GM18526 (cell line): ENCODE measurements around the gene SLC16A5.

Source experiments
- POLR2A ChIP-seq: IDR thresholded peaks from 3 replicates; pipeline ENCODE4 v1.6.1; 2011; ENCODE audit not compliant: insufficient read length; ENCODE audit errors: extremely low read depth

The SLC16A5 gene

DNA sequence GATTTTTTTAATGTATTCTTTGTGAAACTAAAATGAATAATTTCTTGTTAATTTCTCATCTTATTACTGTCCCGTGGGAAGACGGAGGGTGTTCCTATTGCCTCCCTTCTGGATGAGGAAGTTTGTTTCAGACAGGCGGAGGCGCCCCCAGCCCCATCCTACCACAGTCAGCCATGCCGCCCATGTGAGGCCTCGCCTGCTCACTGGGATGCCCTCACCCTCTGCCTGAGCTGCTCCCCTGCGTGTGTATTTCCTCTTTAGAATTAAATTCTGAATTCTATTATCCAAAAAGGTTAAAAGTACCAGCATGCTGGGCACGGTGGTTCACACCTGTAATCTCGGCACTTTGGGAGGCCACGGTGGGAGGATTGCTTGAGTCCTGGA lies 26.7 kb upstream of the SLC16A5 start:
- no peak for TF ChIP-seq POLR2A

DNA sequence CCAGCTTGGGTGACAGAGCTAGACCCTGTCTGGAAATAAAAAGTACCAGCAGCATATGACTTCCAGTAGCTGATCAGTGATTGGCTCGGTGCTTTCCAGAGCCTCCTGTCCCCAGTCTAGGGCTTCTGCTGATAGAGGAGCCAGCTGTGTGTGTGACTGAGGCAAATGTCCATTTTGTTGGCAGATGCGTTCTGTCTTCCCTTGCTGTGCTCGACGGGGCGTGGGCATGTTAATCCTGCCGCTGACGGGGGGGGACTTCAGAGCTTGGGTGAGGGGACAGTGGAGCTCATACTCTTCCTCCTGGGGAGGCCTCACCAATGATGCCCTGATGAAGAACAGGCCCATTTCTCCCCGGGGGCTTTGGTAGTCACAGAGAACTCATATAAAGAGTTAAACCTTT lies 26.1 kb upstream of the SLC16A5 start:
- TF ChIP-seq POLR2A, result no peak

DNA sequence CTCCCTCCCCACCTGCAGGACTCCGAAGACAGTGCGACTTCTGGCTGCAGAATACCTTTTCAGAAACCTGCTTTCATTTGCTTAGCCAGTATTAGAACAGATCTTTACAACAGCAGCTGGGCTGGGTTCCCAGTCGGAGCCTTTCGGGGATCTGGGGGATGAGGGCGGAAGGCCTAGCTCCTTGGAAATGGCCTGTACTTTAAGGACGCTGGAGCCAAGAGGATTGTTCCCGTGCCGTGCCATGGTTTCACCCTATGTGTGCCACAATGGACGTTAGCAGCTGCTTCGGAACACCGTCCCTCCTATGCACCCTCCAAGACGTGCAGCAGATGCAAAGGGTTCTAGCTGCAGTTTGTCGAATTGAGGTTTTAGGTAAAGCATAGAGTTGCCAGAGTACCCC lies 24.6 kb upstream of the SLC16A5 start:
- no peak for TF ChIP-seq POLR2A

DNA sequence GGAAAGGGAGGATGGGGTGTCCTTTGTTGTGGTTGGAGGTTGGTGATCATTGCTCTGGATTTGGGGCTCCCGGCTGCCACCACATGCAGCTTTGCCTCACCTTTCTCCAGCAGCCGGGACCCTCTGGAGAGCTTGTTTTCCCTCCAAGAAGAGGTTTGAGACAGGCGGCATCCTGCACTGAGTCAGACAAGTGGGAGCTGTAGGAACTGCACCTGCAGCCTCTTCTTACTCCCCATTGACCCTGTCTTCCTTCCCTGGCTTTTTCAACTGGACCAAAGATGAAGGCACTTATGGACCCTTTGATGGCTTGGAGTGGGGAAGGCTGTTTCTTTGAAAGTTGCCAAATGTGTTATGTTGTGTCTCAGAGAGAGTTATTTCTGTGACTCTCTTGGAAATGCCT lies 24.1 kb upstream of the SLC16A5 start:
- no peak for TF ChIP-seq POLR2A

DNA sequence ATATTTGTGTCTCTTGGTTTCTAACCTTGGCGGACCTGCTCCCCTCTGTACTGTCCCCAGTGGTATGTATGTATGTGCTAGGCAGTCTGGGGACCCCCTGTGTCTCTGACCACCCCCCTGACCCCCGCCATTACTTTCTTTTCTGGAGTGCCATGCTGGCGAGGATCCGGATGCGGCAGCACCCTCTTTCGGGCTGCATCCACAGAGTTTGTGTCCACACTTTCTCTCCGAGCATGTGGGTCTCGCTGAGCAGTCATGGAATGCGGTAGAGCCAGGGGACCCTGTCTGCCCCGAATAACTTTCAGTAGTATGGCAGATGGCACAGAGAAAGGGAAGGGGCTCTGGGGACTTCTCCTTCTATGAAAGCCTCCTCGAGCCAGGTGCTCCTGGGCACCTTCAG lies 23.7 kb upstream of the SLC16A5 start:
- TF ChIP-seq POLR2A, result no peak

DNA sequence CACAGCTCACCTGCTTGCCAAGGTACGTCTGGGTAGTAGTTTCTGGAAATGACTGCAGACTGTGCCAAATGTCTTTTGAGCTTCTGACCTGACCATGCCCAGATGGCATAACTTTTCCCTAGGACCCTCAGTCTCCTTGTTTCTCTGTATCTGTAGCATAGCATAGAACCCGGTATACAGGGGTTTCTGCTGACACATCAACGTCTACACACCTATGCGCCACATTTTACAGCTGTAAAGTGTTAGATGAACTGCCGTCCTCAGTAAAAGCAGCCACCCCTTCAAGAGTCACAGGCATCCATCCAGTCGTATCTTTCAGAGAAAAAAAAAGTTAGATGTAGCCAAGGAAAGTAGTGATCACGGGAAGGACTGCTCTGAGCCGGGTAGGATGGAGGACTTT lies 23.3 kb upstream of the SLC16A5 start:
- no peak for TF ChIP-seq POLR2A

DNA sequence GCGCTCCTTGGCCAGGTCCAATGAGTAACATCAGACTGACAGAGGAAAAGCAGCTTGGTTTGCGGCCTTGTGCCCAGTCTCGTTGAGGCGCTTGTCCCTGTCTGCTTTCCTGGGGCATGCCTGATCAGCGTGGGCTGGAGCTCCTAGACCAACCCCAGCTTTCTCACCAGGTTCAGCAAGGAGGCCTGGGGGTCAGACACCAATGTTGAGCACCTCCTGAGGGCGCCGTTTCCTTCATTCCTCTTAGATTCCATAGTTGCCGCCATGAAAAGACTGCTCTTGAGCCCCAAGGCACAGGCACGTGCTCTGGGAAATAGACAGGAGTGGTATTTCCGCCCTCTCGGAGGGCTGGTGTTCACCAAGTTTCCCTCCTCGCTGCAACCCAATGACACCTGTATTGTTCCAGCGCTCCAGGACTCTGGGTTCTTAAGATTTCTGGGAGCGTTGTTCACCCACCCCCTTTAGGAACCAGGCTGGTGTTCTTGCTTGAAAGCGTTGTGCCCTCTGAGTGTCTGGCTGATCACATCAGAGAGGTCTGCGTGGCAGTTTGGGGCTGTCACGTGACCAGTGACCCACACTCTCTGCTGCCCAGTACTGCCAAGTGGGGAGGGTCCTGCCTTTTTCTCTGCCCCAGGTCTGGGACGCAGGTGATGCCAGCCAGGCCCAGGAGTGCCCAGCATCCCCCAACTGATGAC lies 22.7 kb upstream of the SLC16A5 start:
- no peak for TF ChIP-seq POLR2A

DNA sequence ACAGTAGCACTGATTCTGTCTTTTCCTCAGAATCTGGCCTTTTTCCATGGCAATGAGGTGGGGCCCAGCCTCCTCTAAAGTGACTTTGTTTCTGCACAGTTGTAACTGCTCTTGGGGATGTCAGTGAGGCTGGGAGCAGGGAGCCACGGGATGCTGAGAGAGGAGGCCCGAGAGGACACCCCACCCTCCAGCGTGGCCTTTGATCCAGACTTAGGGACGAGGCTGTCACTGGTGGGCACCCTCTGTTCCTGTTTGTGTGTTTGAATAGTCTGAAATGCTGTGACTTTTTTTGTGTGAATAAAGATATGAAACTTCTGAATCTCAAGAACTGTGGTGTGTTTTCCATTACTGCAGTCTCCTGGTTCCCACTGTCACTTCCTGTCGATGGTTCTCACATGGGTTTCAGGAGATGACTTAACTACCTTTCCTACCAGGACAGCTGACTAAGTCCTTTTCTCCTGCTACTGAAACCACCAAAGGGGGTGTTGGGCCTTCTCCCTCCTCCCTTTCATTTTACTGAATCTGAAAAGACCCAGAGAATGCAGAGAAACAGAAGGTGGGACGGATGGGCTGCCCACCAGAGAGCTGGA lies 22.1 kb upstream of the SLC16A5 start:
- no peak for TF ChIP-seq POLR2A

DNA sequence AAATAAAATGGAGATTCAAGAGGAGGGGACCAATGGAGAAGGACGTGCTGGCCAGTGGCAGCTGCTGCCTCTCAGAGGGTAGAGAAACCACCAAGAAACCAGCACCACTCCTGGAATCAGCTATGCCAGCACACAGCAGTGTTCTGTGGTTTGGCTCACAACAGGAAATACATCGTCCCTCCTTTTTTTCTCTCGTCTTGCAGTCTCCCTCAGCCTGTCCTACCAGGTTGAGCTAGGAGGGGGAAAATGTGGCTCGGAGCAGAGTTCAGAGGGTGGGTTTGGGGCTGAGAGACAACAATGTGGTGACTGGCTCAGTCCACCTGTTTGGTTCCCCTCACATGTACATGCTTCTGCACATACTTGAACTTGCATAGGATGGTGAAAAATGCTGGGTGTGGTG lies 19.9 kb upstream of the SLC16A5 start:
- TF ChIP-seq POLR2A, result no peak

DNA sequence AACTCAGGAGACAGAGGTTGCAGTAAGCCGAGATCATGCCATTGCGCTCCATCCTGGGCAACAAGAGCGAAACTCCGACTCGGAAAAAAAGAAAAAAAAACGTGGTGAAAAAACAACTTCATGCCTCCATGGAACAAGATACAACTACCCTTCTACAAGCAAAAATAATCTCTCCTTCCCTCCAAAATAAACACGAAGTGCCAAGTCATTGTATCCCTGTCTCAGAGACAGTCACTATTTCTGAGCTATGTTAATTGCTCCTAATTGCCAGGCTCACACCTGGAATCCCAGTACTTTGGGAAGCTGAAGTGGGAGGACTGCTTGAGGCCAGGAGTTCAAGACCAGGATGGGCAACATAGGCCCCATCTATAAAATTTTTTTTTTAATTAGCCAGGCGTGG lies 19.0 kb upstream of the SLC16A5 start:
- no peak for TF ChIP-seq POLR2A

DNA sequence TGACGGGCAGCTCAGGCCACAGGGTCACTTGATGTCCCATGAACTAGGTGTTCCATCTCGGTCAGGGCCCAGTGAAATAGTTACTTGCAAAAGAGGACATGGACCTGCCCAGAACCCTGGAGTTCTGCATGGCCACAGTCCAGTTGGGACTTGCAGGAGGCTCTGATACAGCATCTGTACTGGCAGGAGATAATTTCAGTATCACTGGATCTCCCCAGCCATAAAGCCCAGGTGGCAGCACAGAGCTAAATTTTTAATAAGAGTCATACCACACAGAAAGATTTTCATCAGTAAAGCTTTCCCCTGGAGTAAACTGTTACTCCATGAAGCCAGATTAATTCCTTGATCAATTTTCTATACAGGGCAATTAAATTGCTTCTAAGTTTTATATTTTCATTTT lies 18.0 kb upstream of the SLC16A5 start:
- TF ChIP-seq POLR2A, result no peak

DNA sequence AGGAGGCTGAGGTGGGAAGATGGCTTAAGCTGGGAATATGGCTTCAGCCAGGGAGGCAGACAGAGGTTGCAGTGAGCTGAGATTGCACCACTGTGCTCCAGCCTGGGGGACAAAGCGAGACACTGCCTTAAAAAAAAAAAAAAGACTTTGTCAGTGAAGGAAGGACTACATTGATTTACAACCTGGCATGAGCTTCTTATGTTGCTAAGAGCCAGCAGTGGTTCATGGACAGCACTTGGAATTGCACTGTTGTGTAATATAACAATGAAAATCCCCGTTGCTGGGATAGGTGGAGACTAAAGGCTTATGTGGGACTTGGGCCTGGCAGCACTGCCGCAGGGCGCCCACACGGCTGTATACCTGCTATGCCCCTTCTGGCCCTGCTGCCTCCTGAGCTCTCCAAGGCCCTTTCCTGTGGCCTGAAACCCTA lies 14.1 kb upstream of the SLC16A5 start:
- no peak for TF ChIP-seq POLR2A

DNA sequence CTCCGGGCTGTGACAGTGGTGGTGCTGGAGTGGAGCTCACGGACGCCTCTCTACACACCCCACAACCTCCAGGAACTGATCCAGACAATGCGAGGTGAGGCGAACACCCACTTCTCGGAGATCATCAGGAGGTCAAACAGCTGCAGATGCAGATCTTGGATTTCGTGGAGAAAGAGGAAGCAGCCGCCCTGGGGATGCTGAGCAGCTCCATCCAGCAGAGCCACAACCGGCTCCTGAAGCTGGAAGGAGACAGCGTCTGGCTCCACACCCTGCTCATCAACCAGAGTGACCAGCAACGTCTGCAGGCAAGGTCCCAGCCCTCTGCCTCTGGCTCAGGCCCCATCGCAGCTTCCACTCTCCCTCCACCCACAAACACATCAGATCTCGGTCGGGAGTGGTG lies 13.2 kb upstream of the SLC16A5 start:
- TF ChIP-seq POLR2A, result no peak

DNA sequence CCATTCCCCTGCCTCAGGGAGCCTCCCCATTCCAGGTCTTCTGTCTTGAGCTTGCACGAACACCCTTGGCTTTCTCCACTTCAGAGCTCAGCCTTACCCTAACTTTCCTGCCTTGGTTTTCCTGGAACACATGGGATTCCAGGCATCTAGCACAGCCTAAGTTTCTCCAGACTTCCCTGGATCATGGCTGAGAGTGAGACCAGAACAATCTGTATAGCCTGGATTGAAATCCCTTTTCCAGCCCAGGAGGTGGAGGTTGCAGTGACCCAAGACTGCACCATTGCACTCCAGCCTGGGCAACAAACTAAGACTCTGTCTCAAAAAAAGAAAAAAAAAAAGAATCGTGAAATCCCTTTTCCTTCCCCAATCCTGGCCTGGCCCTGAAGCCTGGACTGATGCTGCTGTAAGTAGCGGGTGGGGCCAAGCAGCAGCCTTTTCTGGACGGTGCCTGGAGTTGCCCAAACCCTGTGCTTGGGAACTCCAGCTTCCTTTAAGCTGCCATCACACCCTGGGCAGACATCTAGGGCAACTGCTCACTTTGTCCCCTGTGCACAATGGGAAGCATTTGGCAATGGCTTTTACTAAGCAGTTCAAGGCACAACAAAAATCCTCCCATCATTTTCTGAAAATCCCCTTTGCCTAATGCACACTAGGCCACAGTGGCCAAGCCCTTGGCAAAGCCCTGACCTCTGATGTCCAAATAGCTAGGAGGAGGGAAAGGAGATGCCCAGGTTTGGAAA lies 12.0 kb upstream of the SLC16A5 start:
- no peak for TF ChIP-seq POLR2A

DNA sequence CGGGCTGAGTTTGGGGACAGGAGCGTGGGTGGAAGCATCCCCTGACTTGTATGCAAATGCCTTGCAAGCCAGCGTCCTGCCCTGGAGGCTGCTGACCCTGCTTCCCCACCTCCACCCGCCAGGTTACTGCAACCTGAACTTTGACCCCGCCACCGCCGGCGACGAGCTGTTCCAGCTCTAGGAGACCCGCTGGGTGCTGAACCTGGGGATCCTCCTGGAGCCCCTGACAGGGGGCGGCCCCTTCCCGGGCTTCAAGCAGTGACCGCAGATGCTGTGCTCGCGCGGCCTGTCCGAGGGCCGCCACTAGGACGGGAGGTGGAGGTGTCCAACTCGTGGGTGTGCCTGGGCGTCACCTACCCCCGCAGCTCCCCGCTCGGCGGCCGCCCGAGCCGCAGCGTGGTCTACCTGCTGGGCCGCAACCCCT lies 10.7 kb upstream of the SLC16A5 start:
- TF ChIP-seq POLR2A, result no peak

DNA sequence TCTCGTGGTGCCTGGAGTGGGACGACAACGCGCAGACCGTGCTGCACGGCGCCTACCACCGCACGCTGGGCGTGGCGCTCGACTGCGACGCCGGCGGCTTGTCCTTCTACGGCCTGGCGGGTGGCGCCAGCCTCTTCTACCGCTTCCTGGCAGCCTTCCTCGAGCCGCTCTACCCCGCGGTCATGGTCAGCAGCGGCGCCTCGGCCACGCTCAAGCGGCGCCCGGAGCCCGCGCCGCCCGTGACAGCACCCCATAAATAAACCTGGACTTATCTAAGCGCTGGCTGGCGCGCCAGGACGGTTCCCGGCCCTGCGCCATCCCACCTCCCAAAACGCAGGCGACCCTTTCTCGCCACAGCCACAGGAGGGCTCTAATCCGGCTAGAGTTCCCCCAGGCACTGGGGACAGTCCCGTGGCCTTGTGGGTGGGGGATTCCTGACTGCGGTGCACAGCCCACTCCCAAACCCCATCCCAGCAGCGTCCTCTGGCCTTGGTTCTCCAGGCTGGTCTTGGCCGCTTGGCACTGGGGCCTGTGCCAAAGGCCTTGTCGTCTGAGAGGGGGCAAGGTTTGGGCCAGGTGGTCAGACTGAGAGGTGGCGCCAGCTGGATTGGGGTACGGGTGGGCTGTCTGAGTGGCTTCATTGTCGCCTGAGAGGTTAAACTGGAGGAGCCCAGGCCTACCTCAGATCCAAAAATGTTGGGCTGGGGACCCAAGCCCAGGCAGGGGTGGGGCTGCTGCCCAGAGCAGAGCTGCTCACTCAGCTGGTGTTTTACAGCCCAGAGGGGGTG lies 10.1 kb upstream of the SLC16A5 start:
- no peak for TF ChIP-seq POLR2A
